Dendritic cell treated with granulocyte-macrophage colony-stimulating factor and Interleukin-4, amounts not matched to agents 40 ng/mL and 50 ng/mL, for 4 days (primary cell): ENCODE data around the gene ABHD17C.

ENCODE experiments used
- H3K27ac Mint-ChIP-seq: one replicate; pipeline ENCODE4 v1.8.0; 2022; ENCODE audit warnings: mild to moderate bottlenecking, mixed read lengths
- H3K27me3 Mint-ChIP-seq: one replicate; pipeline ENCODE4 v1.8.0; 2022; ENCODE audit warnings: mild to moderate bottlenecking, mixed read lengths
- H3K36me3 Mint-ChIP-seq: one replicate; pipeline ENCODE4 v1.8.0; 2022; ENCODE audit warnings: low read depth, mixed read lengths
- H3K4me1 Mint-ChIP-seq: one replicate; pipeline ENCODE4 v1.8.0; 2022; ENCODE audit warnings: low read depth, mixed read lengths
- H3K4me3 Mint-ChIP-seq: one replicate; pipeline ENCODE4 v1.8.0; 2022; ENCODE audit warnings: mild to moderate bottlenecking, moderate library complexity, mixed read lengths
- H3K9me3 Mint-ChIP-seq: one replicate; pipeline ENCODE4 v1.8.0; 2022; ENCODE audit warnings: mixed read lengths
- intact Hi-C: fragments of 100-400 bp; cut with micrococcal nuclease; formaldehyde crosslinking; loops from one replicate; pipeline ENCODE4 v1.15.0; 2022

ABHD17C gene

DNA sequence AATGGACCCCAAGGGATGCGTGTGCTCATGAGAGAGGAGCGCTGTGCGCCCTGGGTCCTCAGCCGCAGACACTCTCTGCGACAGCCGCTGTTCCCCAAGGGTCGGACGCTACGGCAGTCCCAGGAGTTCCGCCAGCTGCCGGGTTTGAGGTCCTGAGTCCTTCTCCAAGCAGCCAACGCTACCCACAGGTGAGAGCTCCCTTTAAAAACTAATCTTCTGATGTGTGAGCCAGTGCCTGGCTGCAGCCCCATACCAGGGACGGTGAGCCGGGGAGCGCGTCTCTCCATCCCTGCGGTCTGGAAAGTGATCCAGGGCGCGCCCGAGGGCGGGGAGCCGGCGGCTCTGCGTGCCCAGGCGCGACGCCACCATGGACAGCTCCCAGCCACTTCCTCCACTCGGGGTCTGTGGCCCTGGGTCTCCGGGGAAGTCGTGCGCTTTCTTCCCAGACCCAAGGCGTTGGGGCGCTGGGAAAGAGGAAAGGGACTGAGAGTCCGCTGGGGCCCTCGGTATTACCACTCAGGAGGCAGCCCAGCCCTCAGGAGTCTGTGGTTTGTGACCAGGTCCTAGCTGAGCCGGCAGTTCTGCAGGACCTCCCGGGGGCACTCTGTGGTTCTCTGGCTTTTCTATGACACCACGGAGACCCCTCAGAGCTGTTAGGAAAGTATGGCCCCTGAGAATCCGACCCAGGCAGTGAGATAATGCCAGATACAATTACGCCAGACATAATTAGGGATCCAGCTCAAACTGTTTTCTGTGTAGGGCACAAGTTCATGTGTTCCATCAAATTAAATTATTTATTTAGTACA lies 85.5 kb downstream of the ABHD17C start:
- H3K4me1 Mint-ChIP-seq = peaks cover 35% of the 10 kb centered on the region
- intact Hi-C loops = no loop called here
- no peaks in the 10 kb centered on the region for H3K9me3 Mint-ChIP-seq
- H3K36me3 Mint-ChIP-seq = no peaks in the 10 kb centered on the region
- H3K4me3 Mint-ChIP-seq = no peak overlapping the region
- H3K27ac Mint-ChIP-seq = no peak overlapping the region
- peaks cover 83% of the 10 kb centered on the region for H3K27me3 Mint-ChIP-seq

- intact Hi-C loops = no loop called here
- Mint-ChIP-seq H3K27ac (no peak overlapping the region), H3K27me3 (peaks cover 69% of the 10 kb centered on the region), H3K4me3 (no peak overlapping the region), H3K36me3 (no peaks in the 10 kb centered on the region), H3K4me1 (peaks cover 25% of the 10 kb centered on the region), H3K9me3 (no peaks in the 10 kb centered on the region)
Measured at GRCh38 chr15:80783260-80783659, 88.2 kb downstream of the ABHD17C start.

DNA sequence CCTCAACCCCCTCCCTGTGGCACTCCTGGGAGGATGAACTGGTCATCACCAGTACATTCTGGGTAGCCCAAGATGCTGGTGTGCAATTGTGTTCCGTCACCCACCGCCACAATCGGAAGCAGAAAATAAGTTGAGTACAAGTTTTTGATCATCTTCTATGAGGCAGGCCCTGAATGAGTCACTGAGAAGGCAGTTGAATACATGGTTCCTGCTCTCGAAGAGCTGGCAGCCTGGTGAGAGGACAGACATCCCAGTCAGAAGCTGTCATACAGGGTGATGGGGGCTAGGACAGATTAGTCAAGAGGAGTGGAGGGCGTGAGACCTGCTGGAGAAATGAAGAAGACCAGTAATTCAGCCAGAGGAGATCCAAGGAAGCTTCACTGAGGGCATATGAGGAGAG lies 90.2 kb downstream of the ABHD17C start:
- H3K4me1 Mint-ChIP-seq = peaks cover 31% of the 10 kb centered on the region
- peaks cover 51% of the 10 kb centered on the region for H3K27me3 Mint-ChIP-seq
- no peaks in the 10 kb centered on the region for H3K36me3 Mint-ChIP-seq
- no peaks in the 10 kb centered on the region for H3K9me3 Mint-ChIP-seq
- intact Hi-C loops = no loop called here
- no peak overlapping the region for H3K27ac Mint-ChIP-seq
- no peak overlapping the region for H3K4me3 Mint-ChIP-seq

DNA sequence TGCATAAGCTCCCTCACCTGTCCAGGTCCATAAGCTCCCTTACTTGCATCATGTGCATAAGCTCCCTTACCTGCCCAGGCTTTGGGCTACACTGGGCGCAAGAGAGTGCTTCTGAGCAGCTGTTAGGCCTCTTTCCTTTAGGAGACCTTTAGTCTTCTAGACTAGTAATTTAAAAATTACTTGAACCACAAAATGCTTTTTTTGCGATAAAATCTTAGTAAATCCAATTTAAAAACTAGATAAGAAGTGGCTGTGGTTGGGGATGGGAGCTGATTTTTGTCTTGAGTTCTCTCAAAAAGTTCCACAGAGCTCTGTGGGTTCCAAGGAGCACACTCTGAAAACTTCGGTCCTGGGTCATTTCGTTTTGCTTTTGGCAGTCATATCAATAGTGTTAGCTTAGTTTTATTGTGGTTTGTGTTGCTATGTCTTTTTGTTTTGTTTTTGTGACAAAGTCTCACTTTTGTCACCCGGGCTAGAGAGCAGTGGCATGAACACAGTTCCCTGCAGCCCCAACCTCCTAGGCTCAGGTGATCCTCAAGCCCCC lies 90.8 kb downstream of the ABHD17C start:
- intact Hi-C loops = no loop called here
- Mint-ChIP-seq H3K36me3 (no peaks in the 10 kb centered on the region), H3K4me3 (no peak overlapping the region), H3K9me3 (no peaks in the 10 kb centered on the region), H3K27ac (no peak overlapping the region), H3K4me1 (peaks cover 32% of the 10 kb centered on the region), H3K27me3 (peaks cover 47% of the 10 kb centered on the region)

GRCh38 chr15:80787316-80787715 lies 92.2 kb downstream of the ABHD17C start:
- H3K9me3 Mint-ChIP-seq = no peaks in the 10 kb centered on the region
- H3K27ac Mint-ChIP-seq = no peak overlapping the region
- H3K4me1 Mint-ChIP-seq = peaks cover 34% of the 10 kb centered on the region
- H3K27me3 Mint-ChIP-seq = peaks cover 33% of the 10 kb centered on the region
- intact Hi-C loops = no loop called here
- no peak overlapping the region for H3K4me3 Mint-ChIP-seq
- H3K36me3 Mint-ChIP-seq = no peaks in the 10 kb centered on the region

GRCh38 chr15:80788536-80788935 lies 93.4 kb downstream of the ABHD17C start:
- Mint-ChIP-seq H3K9me3 (no peaks in the 10 kb centered on the region), H3K27ac (no peak overlapping the region), H3K4me3 (no peak overlapping the region), H3K4me1 (peaks cover 34% of the 10 kb centered on the region), H3K36me3 (no peaks in the 10 kb centered on the region), H3K27me3 (peaks cover 23% of the 10 kb centered on the region)
- intact Hi-C loops = no loop called here

DNA sequence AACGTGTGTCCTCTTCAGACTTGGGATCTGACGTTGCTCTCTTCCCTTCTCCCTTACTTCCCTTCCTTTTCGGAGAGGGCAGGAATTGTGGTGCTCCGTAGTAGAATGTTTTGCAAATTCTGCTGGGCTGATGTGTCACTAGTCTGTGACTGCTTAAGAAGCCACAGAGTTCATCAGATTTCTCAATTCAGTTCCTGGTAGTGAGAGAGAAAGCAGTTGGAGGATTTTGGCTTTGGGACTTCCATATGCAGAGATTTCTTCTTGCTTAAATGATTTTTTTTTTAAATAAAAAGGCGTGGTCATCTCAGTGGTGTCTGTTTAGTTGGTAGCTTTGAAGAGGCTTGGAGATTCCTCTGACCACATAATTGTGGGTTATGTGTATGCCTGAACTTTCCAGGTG lies 94.2 kb downstream of the ABHD17C start:
- Mint-ChIP-seq H3K4me1 (peaks cover 34% of the 10 kb centered on the region), H3K36me3 (no peaks in the 10 kb centered on the region), H3K27me3 (peaks cover 18% of the 10 kb centered on the region), H3K4me3 (no peak overlapping the region), H3K27ac (no peak overlapping the region), H3K9me3 (no peaks in the 10 kb centered on the region)
- intact Hi-C loops = no loop called here

DNA sequence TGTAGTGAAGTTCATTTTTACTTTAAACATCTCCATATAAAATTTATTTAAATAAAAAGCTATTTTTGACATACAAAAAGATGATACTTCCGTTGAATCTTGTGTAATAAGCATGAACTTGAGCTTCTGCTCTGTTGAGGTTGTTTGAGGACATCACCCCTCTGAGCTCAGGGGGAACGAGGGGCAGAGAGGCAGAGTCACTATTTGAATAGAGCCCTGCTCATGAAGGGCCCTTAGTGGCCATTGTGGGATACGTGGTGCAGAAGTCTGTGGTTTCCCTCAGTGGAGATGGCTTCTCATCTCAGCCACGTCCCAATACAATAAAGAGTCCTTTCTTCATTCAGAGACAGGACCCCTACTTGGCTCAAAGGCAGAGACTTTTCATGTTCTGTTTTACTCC lies 94.7 kb downstream of the ABHD17C start:
- Mint-ChIP-seq H3K9me3 (no peaks in the 10 kb centered on the region), H3K4me1 (peaks cover 34% of the 10 kb centered on the region), H3K36me3 (no peaks in the 10 kb centered on the region), H3K4me3 (no peak overlapping the region), H3K27ac (no peak overlapping the region), H3K27me3 (peaks cover 15% of the 10 kb centered on the region)
- intact Hi-C loops = no loop called here

DNA sequence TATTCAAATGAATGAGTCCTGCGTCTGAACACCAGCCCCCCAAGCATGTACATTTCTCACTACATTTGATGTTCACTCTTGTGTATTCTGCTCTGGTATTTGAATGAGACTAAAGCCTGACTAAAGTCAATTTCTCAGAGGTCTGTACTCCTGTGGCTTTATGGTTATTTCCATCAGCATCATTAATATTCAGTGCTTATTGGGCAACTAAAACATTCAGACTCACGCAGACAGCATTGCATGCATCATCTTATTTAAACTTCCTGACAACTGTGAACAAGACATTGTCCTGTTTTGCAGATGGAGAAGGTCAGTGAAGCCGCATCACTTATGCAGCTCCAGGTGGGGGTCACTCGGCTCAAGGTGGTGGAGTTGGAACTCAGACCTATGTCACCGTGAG lies 95.1 kb downstream of the ABHD17C start:
- Mint-ChIP-seq H3K4me3 (no peak overlapping the region), H3K4me1 (peaks cover 34% of the 10 kb centered on the region), H3K27me3 (peaks cover 14% of the 10 kb centered on the region), H3K27ac (no peak overlapping the region), H3K36me3 (no peaks in the 10 kb centered on the region), H3K9me3 (no peaks in the 10 kb centered on the region)
- intact Hi-C loops = no loop called here

GRCh38 chr15:80791004-80791403 lies 95.9 kb downstream of the ABHD17C start:
- H3K9me3 Mint-ChIP-seq = no peaks in the 10 kb centered on the region
- peaks cover 34% of the 10 kb centered on the region for H3K4me1 Mint-ChIP-seq
- H3K4me3 Mint-ChIP-seq = no peak overlapping the region
- H3K27ac Mint-ChIP-seq = no peak overlapping the region
- intact Hi-C loops = no loop called here
- H3K36me3 Mint-ChIP-seq = no peaks in the 10 kb centered on the region
- peaks cover 17% of the 10 kb centered on the region for H3K27me3 Mint-ChIP-seq

GRCh38 chr15:80796407-80796806 lies 101.3 kb downstream of the ABHD17C start:
- no peaks in the 10 kb centered on the region for H3K4me1 Mint-ChIP-seq
- H3K36me3 Mint-ChIP-seq = no peaks in the 10 kb centered on the region
- H3K27ac Mint-ChIP-seq = no peak overlapping the region
- peaks cover 11% of the 10 kb centered on the region for H3K27me3 Mint-ChIP-seq
- H3K4me3 Mint-ChIP-seq = no peak overlapping the region
- intact Hi-C loops = no loop called here
- no peaks in the 10 kb centered on the region for H3K9me3 Mint-ChIP-seq

DNA sequence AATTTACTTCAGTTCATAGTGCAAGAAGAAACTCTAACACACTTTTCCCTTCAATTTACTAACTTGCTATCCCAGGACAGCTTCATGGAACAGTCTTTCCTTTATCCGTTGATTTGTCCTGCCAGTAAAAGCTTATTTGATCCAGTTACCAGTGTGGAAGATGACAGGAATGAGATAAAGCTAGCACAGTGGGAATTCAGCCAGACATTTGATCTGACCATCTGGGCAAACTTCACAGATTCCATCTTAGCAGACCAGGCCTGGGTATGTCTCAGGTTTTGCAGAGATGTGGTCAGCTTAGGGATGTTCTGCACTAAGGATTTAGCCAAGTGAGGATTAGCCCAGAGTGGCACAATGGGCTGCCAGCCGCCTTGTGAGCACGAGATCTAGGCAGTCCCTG lies 103.8 kb downstream of the ABHD17C start:
- H3K36me3 Mint-ChIP-seq = no peaks in the 10 kb centered on the region
- peaks cover 11% of the 10 kb centered on the region for H3K27me3 Mint-ChIP-seq
- H3K27ac Mint-ChIP-seq = no peak overlapping the region
- no peaks in the 10 kb centered on the region for H3K9me3 Mint-ChIP-seq
- intact Hi-C loops = no loop called here
- no peak overlapping the region for H3K4me3 Mint-ChIP-seq
- H3K4me1 Mint-ChIP-seq = no peaks in the 10 kb centered on the region

DNA sequence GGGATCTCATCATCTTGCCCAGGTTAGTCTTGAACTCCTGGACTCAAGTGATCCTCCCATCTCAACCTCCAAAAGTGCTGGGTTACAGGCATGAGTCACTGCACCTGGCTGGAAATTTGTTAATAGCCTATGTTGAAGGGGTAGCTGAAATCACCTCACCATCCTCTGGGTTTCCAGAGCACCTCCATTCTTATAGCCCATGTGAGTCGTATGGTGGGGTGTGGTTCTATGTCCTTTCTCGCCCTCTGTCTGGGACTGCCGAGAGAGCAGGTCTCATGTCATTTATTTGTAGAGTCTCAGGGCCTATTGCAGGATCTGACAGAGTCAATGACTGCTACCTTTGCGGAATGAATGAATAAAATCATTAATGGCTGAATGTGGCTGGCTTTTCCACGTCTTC lies 105.0 kb downstream of the ABHD17C start:
- Mint-ChIP-seq H3K36me3 (no peaks in the 10 kb centered on the region), H3K4me3 (no peak overlapping the region), H3K27me3 (peaks cover 6% of the 10 kb centered on the region), H3K4me1 (no peaks in the 10 kb centered on the region), H3K9me3 (no peaks in the 10 kb centered on the region), H3K27ac (no peak overlapping the region)
- intact Hi-C loops = no loop called here

DNA sequence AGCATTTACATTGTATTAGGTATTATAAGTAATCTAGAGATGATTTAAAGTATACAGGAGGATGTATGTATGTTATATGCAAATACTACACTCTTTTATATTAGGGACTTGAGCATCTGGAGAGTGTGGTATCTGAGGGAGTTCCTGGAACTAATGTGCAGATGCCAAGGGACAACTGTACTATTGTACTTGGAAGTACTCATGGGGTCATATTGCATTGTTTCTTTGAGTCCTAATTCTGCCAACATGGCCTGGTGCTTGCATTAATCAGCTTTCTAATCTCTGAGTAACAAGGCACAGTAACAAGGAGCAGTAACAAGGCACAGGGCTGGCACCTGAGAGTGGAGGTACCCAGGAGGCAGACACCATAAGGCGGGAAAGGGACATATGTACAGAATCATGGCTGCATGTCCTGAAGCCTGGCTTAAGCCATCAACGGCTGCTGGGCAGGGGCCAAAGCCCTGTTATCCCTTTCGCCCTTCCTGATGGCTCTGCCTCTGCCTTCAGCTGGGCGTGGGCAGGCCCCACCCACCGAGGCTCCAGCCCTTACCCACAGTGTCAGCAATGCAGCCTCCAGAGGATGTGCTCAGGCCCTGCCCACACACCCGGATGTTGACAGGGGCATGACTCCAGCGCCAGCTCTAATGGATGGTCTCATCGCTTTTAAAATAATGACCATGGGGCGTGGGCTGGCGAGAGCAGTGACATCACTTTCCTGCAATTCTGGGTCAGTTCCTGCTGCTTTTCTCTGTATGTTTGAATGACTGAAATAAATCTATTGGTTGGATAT lies 107.0 kb downstream of the ABHD17C start:
- H3K9me3 Mint-ChIP-seq = no peaks in the 10 kb centered on the region
- H3K27me3 Mint-ChIP-seq = peaks cover 1% of the 10 kb centered on the region
- intact Hi-C loops = no loop called here
- H3K36me3 Mint-ChIP-seq = no peaks in the 10 kb centered on the region
- no peak overlapping the region for H3K27ac Mint-ChIP-seq
- no peak overlapping the region for H3K4me3 Mint-ChIP-seq
- no peaks in the 10 kb centered on the region for H3K4me1 Mint-ChIP-seq
